ENCODE results near the gene RFLNA. TPM values are rescaled to one million over a fixed set of nuclear protein-coding genes. Genes with fewer than 3 reads are reported as not detected.

RFLNA gene
- total RNA-seq, 4 donors from 2014 or later: 0.38 to 1.2 (median 0.91) TPM; not detected in 1

DNA sequence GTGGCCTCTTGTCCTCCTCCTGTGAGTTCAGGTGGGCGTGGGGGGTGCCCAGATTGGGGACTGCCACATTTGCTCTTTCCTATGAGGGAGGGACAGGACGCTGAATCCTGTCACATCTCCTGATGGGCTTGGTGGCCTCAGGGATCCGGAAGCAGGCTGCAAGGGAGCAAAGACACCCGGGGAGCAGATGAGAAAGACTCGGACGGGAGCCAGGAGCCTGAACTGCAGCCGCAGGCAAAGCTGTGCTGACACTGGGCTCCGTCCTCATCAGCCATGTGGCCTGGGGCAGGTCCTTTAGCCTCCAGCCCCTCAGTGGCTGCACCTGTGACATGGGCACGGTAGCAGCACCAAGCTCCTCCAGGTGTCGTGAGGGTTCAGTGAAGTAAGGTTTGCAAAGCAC, 40.8 kb upstream of the RFLNA start:
- DNase-seq (ENCODE audit: low spot score in 2 of 2): no peak
- H3K36me3 ChIP-seq: no peaks in the 10 kb centered on the region
- TF ChIP-seq POLR2A (IDR thresholded peaks at IDR 0.05): no peak
- TF ChIP-seq EP300 (IDR thresholded peaks at IDR 0.05): no peak
- no peak for TF ChIP-seq CTCF (IDR thresholded peaks at IDR 0.05)
- TF ChIP-seq POLR2AphosphoS5 (IDR thresholded peaks at IDR 0.05): no peak
- no peak overlapping the region for H3K27ac ChIP-seq
- H3K4me3 ChIP-seq: no peak overlapping the region
- peaks cover 24% of the 10 kb centered on the region for H3K27me3 ChIP-seq
- H3K4me1 ChIP-seq: peaks cover 2% of the 10 kb centered on the region
- no peaks in the 10 kb centered on the region for H3K9me3 ChIP-seq
- 94% methylated on average over 7 of the region's 10 CpGs for WGBS

DNA sequence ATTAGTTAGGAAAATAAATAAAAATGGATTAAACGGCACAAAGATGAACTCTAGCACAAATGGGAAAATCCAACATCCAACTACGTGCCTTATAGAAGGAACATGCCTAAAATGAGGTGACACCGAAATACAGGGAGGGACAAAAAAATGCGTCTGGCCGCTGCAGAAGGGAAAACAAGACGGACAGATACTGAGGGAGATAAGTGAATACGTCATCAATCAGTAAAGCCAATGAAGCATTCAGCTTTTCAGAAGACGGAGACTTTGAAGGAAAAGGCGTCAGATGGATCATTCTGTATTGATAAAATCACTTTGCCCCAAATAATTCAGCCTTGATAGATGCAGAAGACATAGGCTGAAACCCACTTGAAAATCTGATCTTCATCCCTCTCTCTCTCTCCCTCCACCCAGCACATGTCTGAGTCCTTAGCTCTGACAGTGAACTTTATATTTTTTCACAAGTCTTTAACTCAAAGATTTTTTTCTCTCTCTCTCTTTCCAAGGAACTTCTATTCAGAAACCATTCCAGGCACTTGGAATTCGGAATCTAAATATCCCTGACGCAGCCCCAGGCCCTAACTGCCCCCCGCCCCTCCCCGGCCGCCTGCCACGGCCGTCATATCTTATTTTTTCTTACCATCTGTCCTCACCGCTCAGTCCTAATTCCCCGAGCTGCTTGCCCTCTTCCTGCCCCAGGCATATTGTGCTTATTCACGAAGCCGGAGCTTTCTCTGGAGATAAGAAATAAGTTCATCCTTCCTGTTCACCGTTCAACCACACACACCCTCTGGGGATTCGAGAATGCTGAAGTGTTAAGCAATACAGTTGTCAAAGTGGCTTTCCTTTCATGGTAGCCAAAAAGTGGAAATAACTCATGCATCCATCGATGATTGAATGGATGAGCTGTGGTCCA, 35.5 kb upstream of the RFLNA start:
- no peak for DNase-seq (ENCODE audit: low spot score in 2 of 2)
- Histone ChIP-seq H3K4me3 (no peak overlapping the region), H3K27me3 (peaks cover 28% of the 10 kb centered on the region), H3K27ac (no peak overlapping the region), H3K9me3 (no peaks in the 10 kb centered on the region), H3K4me1 (no peaks in the 10 kb centered on the region), H3K36me3 (no peaks in the 10 kb centered on the region)
- TF ChIP-seq EP300 (IDR thresholded peaks at IDR 0.05) (no peak), POLR2A (IDR thresholded peaks at IDR 0.05) (no peak), CTCF (IDR thresholded peaks at IDR 0.05) (no peak), POLR2AphosphoS5 (IDR thresholded peaks at IDR 0.05) (no peak)
- WGBS: 20% methylated on average over 23 of the region's 23 CpGs

- no peak for DNase-seq (ENCODE audit: low spot score in 2 of 2)
- Histone ChIP-seq H3K36me3 (no peaks in the 10 kb centered on the region), H3K9me3 (no peaks in the 10 kb centered on the region), H3K4me1 (no peaks in the 10 kb centered on the region), H3K27ac (no peak overlapping the region), H3K4me3 (no peak overlapping the region), H3K27me3 (peaks cover 14% of the 10 kb centered on the region)
- 97% methylated on average over 11 of the region's 12 CpGs for WGBS
- TF ChIP-seq EP300 (IDR thresholded peaks at IDR 0.05) (no peak), POLR2A (IDR thresholded peaks at IDR 0.05) (no peak), CTCF (IDR thresholded peaks at IDR 0.05) (no peak), POLR2AphosphoS5 (IDR thresholded peaks at IDR 0.05) (no peak)
These were observed 33.0 kb upstream of the RFLNA start for GRCh38 chr12:124261885-124262284.

GRCh38 chr12:124264089-124264795, 30.7 kb upstream of the RFLNA start:
- no peak overlapping the region for H3K27ac ChIP-seq
- DNase-seq (ENCODE audit: low spot score in 2 of 2): no peak
- no peaks in the 10 kb centered on the region for H3K36me3 ChIP-seq
- H3K4me1 ChIP-seq: no peaks in the 10 kb centered on the region
- no peaks in the 10 kb centered on the region for H3K9me3 ChIP-seq
- peaks cover 8% of the 10 kb centered on the region for H3K27me3 ChIP-seq
- 81% methylated on average over 10 of the region's 10 CpGs for WGBS
- TF ChIP-seq POLR2AphosphoS5 (IDR thresholded peaks at IDR 0.05): no peak
- no peak for TF ChIP-seq POLR2A (IDR thresholded peaks at IDR 0.05)
- TF ChIP-seq CTCF (IDR thresholded peaks at IDR 0.05): no peak
- TF ChIP-seq EP300 (IDR thresholded peaks at IDR 0.05): no peak
- H3K4me3 ChIP-seq: no peak overlapping the region

- 90% methylated on average over 7 of the region's 7 CpGs for WGBS
- TF ChIP-seq POLR2A (IDR thresholded peaks at IDR 0.05) (no peak), EP300 (IDR thresholded peaks at IDR 0.05) (no peak), POLR2AphosphoS5 (IDR thresholded peaks at IDR 0.05) (no peak), CTCF (IDR thresholded peaks at IDR 0.05) (no peak)
- Histone ChIP-seq H3K27me3 (peaks cover 5% of the 10 kb centered on the region), H3K4me1 (no peaks in the 10 kb centered on the region), H3K27ac (no peak overlapping the region), H3K36me3 (no peaks in the 10 kb centered on the region), H3K4me3 (no peak overlapping the region), H3K9me3 (no peaks in the 10 kb centered on the region)
- no peak for DNase-seq (ENCODE audit: low spot score in 2 of 2)
These were observed 30.0 kb upstream of the RFLNA start for GRCh38 chr12:124264879-124265278.

Measured in suprapubic skin (tissue), 4 donors.